Measurements from ENCODE around the gene KANTR.

Gene KANTR

DNA sequence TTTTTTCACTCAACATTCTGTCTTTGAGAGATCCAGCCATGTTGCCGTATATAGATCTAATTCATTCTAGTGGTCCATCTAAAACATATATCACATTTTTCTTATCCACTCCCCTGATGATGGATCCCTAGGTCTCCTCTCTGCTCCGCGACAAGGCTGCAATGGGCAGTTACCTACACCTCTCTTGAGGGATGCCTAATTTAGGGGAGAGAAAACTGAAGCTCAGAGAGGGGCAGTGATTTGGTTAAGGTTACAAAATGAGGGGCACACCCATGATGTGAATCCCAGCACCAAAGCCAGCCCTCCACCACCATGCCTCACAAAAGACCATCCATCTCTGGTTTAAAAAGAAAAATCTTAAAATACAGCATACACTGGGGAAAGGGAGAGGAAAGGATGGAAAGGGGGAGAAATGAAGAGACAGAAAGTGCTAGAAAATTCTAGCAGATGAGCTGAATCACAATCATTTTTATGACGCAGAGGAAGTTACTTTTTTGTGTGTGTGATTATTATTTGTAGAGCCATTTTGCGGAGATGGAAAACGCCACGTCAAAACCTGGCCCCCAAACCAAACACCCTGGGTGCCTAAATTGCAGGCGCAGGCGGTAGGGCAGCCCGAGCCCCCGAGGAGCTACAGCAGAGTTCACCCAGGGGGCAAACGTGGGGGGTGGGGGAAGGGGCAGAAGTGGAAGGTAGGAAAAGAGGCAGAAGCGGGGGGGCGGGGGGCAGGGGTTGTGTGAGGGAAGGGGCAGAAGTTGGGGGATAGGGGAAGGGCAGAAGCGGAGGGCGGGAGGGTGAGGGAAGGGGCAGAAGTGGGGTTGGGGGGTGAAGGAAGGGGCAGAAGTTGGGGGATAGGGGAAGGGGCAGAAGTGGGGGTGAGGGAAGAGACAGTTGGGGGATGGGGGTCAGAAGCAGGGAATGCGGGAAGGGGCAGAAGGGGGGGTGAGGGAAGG, 13.0 kb upstream of the KANTR start:
- peak in 3 of 56 donors; percentile 3 to 14 (median 10) for DNase-seq

DNA sequence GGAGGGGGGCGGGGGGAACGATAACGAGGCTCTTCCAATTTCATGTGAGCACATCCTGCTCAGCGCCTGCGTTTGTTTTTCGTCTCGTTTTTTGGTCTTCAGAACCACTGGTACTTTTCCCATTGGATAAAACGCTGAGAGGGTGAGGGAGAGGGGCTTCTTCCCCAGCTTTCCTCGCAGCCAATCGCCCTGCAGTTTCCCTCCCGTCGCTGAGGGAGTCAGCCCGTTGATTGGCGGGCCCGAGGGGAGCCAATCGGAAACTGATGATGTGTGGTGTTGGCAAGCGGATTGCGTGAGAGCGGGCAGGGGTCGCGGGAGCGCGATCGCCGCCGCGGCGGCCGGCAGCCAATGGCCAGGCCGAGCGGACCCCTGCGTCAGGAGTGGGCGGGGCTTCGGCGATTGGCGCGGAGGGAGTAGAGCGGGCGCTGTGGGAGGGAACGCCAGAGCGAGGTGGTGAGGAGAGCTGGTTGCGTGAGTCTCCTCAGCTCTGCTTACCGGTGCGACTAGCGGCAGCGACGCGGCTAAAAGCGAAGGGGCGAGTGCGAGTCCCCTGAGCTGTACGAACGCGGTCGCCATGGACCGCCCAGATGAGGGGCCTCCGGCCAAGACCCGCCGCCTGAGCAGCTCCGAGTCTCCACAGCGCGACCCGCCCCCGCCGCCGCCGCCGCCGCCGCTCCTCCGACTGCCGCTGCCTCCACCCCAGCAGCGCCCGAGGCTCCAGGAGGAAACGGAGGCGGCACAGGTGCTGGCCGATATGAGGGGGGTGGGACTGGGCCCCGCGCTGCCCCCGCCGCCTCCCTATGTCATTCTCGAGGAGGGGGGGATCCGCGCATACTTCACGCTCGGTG, 11.8 kb upstream of the KANTR start, which contains the start of gene TSPYL2:
TSPYL2 (plus strand) TSS at position 443 of the 848 bp plus-strand sequence; CDS start at position 575, 132 bp downstream.
- peak; percentile 45 to 98 (median 92) for DNase-seq

DNA sequence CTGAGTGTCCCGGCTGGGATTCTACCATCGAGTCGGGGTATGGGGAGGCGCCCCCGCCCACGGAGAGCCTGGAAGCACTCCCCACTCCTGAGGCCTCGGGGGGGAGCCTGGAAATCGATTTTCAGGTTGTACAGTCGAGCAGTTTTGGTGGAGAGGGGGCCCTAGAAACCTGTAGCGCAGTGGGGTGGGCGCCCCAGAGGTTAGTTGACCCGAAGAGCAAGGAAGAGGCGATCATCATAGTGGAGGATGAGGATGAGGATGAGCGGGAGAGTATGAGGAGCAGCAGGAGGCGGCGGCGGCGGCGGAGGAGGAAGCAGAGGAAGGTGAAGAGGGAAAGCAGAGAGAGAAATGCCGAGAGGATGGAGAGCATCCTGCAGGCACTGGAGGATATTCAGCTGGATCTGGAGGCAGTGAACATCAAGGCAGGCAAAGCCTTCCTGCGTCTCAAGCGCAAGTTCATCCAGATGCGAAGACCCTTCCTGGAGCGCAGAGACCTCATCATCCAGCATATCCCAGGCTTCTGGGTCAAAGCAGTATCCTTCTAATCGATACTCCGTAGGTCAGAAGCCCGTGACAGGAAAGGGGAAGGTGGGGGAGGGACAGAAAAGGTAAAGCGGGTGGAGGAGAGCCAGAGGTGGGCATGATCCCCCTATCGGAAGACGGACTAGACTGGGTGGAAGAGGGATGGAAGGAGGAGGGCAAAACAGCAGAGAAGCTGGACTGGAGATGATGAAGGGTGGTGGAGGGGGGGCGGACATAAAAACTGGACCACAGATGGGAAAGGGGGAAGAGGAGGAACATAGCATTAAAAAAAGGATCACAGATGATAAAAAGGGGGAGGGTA, 10.9 kb upstream of the KANTR start:
- peak in 8 of 56 donors; percentile 19 to 54 (median 48) for DNase-seq

DNA sequence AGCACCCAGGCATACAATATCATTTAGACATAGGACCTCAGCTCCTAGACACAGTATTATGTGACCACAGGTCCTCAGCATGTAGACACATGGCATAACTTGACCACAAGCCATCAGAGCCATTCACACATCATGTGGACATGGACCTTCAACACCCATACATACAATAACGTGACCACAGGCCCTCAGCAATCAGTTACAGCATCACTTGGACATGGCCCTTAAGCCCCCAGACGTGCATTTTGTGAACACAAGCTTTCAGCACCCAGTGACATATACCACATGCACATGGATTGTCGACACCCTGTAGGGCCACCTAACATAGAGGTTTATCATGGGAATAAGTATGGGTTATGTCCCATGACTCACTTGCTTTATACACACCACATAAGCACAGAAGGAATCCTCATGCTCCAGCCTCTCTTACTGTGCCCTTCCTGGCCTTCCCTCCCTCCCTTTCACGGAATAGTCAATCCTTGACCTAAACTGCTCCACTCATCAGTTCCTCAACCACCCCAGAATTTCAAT, 9.8 kb upstream of the KANTR start:
- DNase-seq, result no peak

DNA sequence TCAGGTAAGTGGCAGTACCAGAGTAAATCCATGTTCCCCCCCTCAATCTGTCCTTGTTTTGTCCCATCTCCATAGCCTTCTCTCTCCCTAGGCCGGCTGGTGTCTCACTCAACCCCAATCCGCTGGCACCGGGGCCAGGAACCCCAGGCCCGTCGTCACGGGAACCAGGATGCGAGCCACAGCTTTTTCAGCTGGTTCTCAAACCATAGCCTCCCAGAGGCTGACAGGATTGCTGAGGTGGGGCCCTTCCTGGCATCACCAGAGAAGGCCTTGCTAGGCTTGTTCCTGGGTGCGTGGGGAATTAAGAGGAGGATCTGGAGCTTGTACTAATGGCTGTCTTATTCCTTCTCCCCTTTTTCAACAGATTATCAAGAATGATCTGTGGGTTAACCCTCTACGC, 9.1 kb upstream of the KANTR start:
- no peak for DNase-seq

DNA sequence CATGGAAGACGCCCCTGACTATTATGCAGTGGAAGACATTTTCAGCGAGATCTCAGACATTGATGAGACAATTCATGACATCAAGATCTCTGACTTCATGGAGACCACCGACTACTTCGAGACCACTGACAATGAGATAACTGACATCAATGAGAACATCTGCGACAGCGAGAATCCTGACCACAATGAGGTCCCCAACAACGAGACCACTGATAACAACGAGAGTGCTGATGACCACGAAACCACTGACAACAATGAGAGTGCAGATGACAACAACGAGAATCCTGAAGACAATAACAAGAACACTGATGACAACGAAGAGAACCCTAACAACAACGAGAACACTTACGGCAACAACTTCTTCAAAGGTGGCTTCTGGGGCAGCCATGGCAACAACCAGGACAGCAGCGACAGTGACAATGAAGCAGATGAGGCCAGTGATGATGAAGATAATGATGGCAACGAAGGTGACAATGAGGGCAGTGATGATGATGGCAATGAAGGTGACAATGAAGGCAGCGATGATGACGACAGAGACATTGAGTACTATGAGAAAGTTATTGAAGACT, 8.2 kb upstream of the KANTR start:
- no peak for DNase-seq

DNA sequence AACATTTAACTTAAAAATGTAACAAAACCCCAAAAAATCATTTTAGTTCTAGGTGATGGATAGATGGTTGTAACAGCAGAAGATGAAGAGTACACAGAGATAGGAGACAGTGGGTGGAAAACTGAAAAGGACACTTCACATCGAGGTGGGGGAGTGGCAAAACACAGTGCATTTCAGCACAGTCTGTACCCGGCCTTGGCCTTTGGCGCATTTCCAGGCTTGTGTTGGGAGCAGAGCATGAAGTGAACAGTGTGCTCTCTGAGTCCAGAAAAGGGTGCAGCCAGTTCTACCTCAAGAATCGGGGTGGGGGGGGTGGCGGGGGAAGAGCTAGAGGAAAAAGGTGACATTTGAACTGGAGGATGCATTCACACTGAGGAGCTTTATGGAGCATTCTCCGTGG, 7.5 kb upstream of the KANTR start:
- DNase-seq, result peak in 17 of 56 donors; percentile 3 to 46 (median 25)

DNA sequence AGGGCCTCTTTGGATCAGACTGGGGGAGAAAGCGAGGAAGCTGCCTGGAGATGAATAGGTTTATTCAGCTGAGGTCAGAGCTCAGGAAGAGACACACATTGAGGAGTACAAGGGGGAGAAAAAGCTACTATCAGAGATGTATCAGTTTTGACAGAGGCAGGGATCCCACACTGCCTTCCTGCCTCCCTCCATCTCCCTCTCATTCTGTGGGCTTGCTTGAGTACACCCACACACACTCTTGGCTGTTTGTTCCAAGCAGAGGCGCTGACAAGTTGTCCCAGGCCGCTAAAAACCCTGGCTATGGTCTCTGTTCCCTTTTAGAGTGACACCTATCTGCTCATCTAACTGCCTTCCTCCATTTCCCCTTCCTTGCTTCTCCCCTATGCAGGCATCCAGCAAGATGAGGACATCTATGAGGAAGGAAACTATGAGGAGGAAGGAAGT, 6.5 kb upstream of the KANTR start:
- peak in 1 of 56 donors; percentile 7 for DNase-seq

DNA sequence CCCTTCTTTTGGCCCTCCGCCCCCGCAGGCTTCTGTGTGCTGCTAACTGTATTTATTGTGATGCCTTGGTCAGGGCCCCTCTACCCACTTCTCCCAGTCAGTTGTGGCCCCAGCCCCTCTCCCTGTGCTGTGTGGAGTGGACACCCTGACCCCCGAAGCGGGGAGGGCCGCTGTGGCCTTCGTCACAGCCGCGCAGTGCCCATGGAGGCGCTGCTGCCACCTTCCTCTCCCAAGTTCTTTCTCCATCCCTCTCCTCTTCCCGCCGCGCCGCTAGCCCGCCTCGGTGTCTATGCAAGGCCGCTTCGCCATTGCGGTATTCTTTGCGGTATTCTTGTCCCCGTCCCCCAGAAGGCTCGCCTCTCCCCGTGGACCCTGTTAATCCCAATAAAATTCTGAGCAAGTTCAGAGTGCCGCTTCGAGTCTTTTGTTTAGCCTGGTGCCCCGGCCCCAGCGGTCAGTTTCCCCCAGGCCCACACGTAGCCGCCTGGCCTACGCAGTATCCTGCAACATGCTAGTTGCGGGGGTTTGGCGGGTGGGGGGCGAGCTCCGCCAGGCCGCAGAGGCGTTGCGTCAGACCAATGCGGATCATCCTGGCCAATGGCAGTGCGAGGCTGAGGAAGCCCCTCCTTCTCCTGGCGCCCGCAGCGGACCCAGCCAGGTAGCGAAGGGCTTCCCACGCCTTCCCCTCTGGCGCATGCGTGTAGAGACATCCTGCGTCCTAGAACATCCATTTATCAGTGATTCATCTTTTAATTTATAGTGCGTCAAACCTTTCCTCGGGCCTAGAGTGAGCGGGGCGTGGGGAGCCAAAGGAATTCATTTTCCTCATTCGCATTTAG, 5.6 kb upstream of the KANTR start:
- DNase-seq, result peak in 50 of 56 donors; percentile 8 to 87 (median 58)

DNA sequence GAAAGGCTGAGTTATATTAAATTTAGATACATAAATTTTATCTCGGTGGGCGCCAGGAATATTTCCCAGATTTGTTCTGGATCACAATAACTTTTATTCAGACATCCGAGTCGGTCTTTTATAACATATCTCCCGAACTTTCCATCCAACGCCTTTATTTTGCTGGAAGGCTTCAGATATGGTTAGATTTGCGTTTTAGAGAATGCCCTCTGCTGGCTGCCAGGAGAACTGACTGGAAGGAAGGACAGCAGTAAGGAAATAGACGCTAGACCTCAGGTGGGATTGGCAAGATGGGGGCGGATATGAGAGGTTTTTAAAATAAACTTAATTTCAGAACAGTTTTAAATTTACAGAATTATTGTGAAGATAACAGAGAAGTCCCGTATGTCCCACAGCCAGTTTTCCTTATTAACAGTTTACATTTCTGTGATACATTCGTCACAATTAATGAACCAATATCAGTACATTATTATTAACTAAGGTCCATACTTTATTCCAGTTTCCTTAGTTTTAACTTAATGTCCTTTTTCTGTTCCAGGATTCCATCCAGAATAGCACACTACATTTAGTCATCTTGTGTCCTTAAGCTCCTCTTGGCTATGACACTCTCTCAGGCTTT, 4.6 kb upstream of the KANTR start:
- DNase-seq, result peak in 28 of 56 donors; percentile 1 to 76 (median 20)

DNA sequence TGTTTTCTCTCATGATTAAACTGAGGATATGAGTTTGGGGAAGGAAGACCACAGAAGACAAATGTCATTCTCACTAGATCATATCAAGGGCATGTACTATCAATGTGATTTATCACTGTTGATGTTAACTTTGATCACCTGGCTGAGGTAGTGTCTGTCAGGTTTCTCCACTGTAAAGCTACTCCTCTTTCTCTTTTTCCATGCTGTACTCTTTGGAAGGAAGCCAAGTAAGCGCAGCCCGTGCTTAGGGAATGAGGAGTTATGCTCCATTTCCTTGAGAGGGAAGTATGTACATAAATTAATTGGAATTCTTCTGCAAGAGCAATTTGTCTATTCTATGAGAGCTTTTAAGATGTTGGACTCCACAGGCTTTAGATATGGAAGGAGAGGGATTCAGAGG, 4.0 kb upstream of the KANTR start:
- no peak for DNase-seq

DNA sequence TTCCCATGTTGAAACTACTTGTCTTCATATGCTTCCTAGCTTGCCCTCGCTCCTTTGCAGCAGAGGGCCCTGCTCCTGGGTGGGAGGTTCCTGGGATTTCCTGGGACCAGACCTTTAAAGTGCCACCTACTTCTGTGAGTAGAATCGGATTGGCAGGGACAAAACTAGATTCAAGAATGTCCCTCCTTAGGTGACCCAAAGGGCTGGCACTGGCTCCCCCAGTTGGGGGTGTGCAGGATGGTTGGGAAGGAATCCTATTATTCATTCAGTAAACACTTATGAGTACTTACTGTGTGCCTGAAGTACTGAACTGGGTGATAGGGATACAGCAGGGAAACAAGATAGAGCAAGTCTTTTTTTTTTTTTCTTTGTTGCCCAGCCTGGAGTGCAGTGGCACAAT, 2.6 kb upstream of the KANTR start:
- no peak for DNase-seq

DNA sequence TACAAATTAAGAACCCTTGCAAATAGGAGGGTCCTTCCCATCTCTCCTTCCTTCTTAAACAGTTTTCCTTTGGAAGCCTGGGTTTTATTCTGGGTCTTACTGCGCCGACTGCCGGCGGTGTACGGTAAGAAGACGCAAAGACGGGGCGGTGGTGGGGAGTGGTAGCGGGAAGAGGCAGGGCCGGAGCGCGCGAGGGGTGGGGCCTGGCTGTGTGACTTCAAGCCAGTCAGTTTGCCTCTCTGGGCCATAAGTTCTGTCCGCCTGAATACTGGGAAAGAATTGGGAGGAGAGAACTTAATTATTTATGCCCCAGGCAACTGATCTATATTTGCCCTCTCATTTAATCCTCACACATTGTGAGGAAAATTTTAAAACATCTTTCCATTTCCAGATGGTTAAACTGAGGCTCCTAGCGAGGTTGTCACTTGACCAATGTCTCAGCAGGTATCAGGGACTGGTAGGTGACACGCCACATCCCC, 726 bp upstream of the KANTR start:
- DNase-seq, result peak in 47 of 56 donors; percentile 1 to 76 (median 29)

DNA sequence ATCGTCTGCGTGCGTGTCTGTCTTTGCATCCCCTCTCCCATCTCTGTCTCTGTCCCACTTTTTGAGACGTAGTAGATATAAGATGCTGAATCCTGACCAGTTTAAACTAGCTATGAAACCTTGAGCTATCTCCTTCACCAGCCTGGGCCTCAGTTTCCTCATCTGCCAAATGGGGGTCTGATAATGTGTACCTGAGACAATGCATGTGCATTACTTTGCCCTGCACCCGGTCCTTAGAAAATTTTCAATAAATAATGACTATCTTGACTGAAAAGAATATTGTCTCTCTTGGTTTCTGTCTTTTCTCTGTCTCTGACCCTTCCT, 602 bp downstream of the KANTR start:
- no peak for DNase-seq

DNA sequence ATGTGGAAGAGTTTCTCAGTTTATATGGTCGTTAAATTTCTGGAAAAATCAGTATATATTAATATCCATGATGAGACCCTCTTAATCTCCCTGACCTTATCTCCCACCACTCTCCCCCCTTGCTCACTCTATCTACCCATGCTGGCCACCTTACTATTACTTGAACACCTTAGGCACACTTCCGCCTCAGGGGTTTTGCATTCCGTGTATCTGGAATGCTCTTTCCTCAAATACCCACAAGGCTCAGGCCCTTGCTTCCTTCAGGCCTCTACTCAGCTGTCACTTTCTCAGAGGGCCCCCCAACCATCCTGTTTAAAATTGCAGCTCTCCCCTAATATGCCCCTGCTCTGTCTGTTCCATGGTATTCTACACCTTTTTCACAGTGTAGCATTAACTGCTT, 1.9 kb downstream of the KANTR start:
- DNase-seq, result no peak

DNA sequence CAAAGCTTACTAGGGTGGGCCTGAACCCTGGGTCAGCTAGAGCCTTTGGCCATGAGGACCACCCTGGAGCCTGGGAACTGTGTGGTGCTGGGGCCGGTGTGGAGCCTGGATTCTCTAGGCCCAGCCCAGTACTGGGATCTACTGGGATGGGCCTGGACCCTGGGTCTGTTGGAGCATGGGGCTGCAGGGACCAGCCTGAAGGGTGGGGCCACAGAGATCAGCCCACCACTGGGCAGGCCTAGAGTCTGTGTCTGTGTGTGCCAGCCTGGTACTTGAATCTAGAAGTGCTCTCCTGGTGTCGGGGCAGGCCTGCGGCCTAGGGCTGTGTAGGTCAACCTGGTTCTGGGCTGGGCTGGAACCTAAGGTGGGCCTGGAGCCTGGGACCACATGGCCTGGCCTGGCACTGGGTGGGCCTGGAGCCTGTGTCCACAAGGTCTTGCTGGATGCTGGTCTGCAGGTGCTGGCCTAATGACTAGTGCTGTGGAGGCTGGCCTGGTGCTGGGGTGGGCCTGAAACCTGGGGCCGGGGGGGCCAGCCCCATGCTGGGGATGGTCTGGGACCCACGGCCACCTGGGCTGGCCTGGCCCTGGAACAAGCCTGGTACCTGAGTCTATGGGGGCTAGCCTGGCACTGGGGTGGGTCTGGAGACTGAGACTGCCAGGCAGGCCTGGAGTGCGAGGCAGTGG, 21.1 kb downstream of the KANTR start:
- no peak for DNase-seq

DNA sequence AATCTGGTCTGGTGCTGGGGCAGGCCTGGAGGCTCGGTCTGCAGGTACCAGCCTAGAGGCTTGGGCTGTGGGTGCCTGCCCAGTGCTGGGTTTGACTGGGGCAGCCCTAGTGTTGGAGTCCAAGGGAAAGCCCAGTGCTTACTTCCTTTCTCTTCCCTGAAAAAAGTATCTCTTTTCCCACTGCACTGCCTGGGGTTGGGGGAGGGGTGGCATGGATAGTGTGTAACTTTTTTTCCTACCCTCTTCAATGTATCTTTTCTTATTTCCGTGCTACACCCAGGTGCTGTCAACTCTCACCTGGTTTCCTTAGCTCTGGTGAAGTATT, 21.6 kb downstream of the KANTR start:
- no peak for DNase-seq

DNA sequence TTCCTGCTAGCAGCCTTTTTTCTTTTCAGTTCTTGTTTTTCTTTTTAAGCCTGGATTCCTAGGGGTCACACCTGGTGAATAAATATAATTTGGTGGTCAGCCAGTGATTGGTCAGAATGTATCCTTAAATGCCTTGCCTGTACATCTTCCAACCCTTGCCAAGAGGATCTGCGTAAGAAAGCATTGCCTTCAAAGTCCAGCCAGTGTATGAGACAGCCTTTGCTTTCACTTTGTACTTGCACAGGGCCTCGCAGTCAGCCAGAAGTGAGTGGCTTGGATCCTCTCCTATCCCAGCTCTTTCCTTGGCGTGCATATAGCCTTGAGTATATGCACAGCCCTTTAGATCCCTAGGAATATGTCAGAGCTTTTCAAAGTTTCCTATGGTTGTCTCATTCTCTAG, 22.2 kb downstream of the KANTR start:
- DNase-seq, result peak in 3 of 56 donors; percentile 4 to 5 (median 5)
